Esophagus squamous epithelium (tissue), 4 donors: ENCODE measurements around the gene LRP8.
"Not testable (repeated sequence)": the region's sequence is repeated elsewhere in the genome, so short reads cannot be mapped to it uniquely, and the experiment has no call there.

Experiments used
- POLR2A ChIP-seq, 4 donors: fragments of 450-650 bp; IDR thresholded peaks; one replicate each; pipeline ENCODE4 v1.6.1; 2017; ENCODE audit warnings: antibody characterized with exemption in 4 of 4, mild to moderate bottlenecking in 4 of 4, moderate library complexity in 3 of 4
- TF ChIP-seq, protein P1 (sequence below), 6 experiments: fragments of 450-650 bp in 4 of 6; fragments of 200-600 bp in 2 of 6; sonication (generic) in 2 of 6; IDR thresholded peaks; one replicate each; pipeline ENCODE4 v1.5.1; 2016 to 2019; ENCODE audit warnings: antibody characterized with exemption in 6 of 6, mild to moderate bottlenecking in 4 of 6, moderate library complexity in 4 of 6

DNA sequence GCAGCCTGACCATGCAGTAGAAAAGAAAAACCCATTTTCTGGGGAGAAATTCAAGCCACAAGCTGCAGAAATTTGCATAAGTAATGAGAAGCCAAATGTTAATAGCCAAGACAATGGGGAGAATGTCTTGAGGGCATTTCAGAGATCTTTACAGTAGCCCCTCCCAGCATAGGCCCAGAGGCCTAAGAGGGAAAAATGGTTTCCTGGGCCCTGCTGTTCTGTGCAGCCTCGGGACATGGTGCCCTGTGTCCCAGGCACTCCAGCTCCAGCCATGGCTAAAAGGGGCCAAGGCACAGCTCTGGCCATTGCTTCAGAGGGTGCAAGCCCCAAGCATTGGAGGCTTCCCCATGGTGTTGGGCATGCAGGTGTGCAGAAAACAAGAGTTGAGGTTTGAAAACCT, 122.4 kb downstream of the LRP8 start:
- TF ChIP-seq, protein P1, sequence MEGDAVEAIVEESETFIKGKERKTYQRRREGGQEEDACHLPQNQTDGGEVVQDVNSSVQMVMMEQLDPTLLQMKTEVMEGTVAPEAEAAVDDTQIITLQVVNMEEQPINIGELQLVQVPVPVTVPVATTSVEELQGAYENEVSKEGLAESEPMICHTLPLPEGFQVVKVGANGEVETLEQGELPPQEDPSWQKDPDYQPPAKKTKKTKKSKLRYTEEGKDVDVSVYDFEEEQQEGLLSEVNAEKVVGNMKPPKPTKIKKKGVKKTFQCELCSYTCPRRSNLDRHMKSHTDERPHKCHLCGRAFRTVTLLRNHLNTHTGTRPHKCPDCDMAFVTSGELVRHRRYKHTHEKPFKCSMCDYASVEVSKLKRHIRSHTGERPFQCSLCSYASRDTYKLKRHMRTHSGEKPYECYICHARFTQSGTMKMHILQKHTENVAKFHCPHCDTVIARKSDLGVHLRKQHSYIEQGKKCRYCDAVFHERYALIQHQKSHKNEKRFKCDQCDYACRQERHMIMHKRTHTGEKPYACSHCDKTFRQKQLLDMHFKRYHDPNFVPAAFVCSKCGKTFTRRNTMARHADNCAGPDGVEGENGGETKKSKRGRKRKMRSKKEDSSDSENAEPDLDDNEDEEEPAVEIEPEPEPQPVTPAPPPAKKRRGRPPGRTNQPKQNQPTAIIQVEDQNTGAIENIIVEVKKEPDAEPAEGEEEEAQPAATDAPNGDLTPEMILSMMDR (IDR thresholded peaks at IDR 0.05) = not testable (repeated sequence)
- not testable (repeated sequence) for TF ChIP-seq POLR2A (IDR thresholded peaks at IDR 0.05)
